Liver (tissue), 9 donors: ENCODE results near the gene COPS4. TPM values are rescaled to one million over a fixed set of nuclear protein-coding genes. Genes with fewer than 3 reads are reported as not detected.
"Not testable (repeated sequence)": the region's sequence is repeated elsewhere in the genome, so short reads cannot be mapped to it uniquely, and the experiment has no call there.

Experiments
- DNase-seq: peaks from one replicate; pipeline ENCODE4 v3.0.0-alpha.2; 2017; ENCODE audit warnings: low spot score
- H3K27ac ChIP-seq, 2 donors: one replicate each; pipeline ENCODE4 v1.7.0; 2013; ENCODE audit warnings: inconsistent platforms in 2 of 2, low read length in 2 of 2, control low read depth in 1 of 2, low read depth in 1 of 2, mild to moderate bottlenecking in 1 of 2
- H3K27me3 ChIP-seq, 4 donors: one replicate each; pipeline versions ENCODE4 v1.6.1 to v1.7.0; 2013; ENCODE audit warnings: low read length in 3 of 4, inconsistent platforms in 1 of 4, mild to moderate bottlenecking in 1 of 4, moderate library complexity in 1 of 4; ENCODE audit not compliant: control insufficient read depth in 4 of 4, insufficient read depth in 4 of 4
- H3K36me3 ChIP-seq, 4 donors: one replicate each; pipeline versions ENCODE4 v1.6.1 to v1.7.0; 2013; ENCODE audit warnings: low read length in 3 of 4, mild to moderate bottlenecking in 3 of 4, low read depth in 1 of 4, moderate library complexity in 1 of 4; ENCODE audit not compliant: control insufficient read depth in 4 of 4, insufficient read depth in 3 of 4
- H3K4me1 ChIP-seq, 4 donors: one replicate each; pipeline versions ENCODE4 v1.6.1 to v1.7.0; 2013; ENCODE audit warnings: low read length in 3 of 4, mild to moderate bottlenecking in 3 of 4, moderate library complexity in 1 of 4; ENCODE audit not compliant: control insufficient read depth in 4 of 4, insufficient read depth in 4 of 4
- H3K4me3 ChIP-seq, 3 donors: one replicate each; pipeline versions ENCODE4 v1.6.1 to v1.7.0; 2013; ENCODE audit warnings: low read length in 3 of 3, control low read depth in 1 of 3, low read depth in 1 of 3, mild to moderate bottlenecking in 1 of 3
- H3K9ac ChIP-seq, 2 donors: one replicate each; pipeline ENCODE4 v1.7.0; 2013; ENCODE audit warnings: low read length in 2 of 2, mild to moderate bottlenecking in 2 of 2, moderate library complexity in 2 of 2, control low read depth in 1 of 2, low read depth in 1 of 2
- H3K9me3 ChIP-seq, 4 donors: one replicate each; pipeline versions ENCODE4 v1.6.1 to v1.7.0; 2013; ENCODE audit warnings: low read length in 3 of 4; ENCODE audit not compliant: control insufficient read depth in 4 of 4
- EGR1 ChIP-seq, 2 donors: IDR thresholded peaks; 2 replicates each; pipeline ENCODE4 v1.6.1; 2016 to 2018; ENCODE audit warnings: antibody characterized with exemption in 2 of 2, low read depth in 2 of 2
- FOXA1 ChIP-seq: IDR thresholded peaks from 2 replicates; pipeline ENCODE4 v1.6.1; 2016; ENCODE audit warnings: antibody characterized with exemption
- FOXA2 ChIP-seq: IDR thresholded peaks from 2 replicates; pipeline ENCODE4 v1.6.1; 2016; ENCODE audit warnings: antibody characterized with exemption
- GABPA ChIP-seq, 2 donors: IDR thresholded peaks in 1 of 2; conservative IDR thresholded peaks in 1 of 2; 2 replicates each; pipeline ENCODE4 v1.6.1; 2016; ENCODE audit warnings: antibody characterized with exemption in 2 of 2, mild to moderate bottlenecking in 1 of 2, moderate library complexity in 1 of 2
- HNF4A ChIP-seq, 2 donors: conservative IDR thresholded peaks; 2 replicates each; pipeline ENCODE4 v1.6.1; 2016; ENCODE audit warnings: antibody characterized with exemption in 2 of 2, mild to moderate bottlenecking in 2 of 2
- JUND ChIP-seq, 2 donors: IDR thresholded peaks; 2 replicates each; pipeline ENCODE4 v1.6.1; 2016; ENCODE audit warnings: antibody characterized with exemption in 2 of 2
- NR2F2 ChIP-seq: IDR thresholded peaks from 2 replicates; pipeline ENCODE4 v1.6.1; 2016; ENCODE audit warnings: antibody characterized with exemption
- RAD21 ChIP-seq, 2 donors: IDR thresholded peaks; 2 replicates each; pipeline ENCODE4 v1.6.1; 2016; ENCODE audit warnings: antibody characterized with exemption in 2 of 2, mild to moderate bottlenecking in 2 of 2
- RXRA ChIP-seq, 2 donors: IDR thresholded peaks; 2 replicates each; pipeline ENCODE4 v1.6.1; 2017 to 2018; ENCODE audit warnings: antibody characterized with exemption in 2 of 2, mild to moderate bottlenecking in 1 of 2
- TAF1 ChIP-seq: conservative IDR thresholded peaks from 2 replicates; pipeline ENCODE4 v1.6.1; 2016; ENCODE audit warnings: antibody characterized with exemption, mild to moderate bottlenecking
- YY1 ChIP-seq: IDR thresholded peaks from 2 replicates; pipeline ENCODE4 v1.6.1; 2016; ENCODE audit warnings: antibody characterized with exemption, mild to moderate bottlenecking
- WGBS: extraction: QIAGEN DNeasy Blood & Tissue Kit; methylation state at CpG from one replicate; pipeline ENCODE4 v1.1.7; 2013; 5-methylcytosine and 5-hydroxymethylcytosine counted together
- polyA plus RNA-seq, 2 donors: library from polyadenylated mRNA; stranded (reverse) in 1 of 2; unstranded in 1 of 2; fragments of 200-250 nt in 1 of 2; fragments of >200 nt in 1 of 2; fragmentation: Nextera tagmentation in 1 of 2; extraction: Ambion mirVana in 1 of 2; gene quantifications; one replicate each; pipeline versions ENCODE4 v1.2.1 to v1.2.3, GENCODE V29; 2013 to 2015
- total RNA-seq, 2 donors: library from RNA; depleted of rRNA; stranded (reverse); fragments of >200 nt; gene quantifications; one replicate each; pipeline ENCODE4 v1.2.3, GENCODE V29; 2014
- TF ChIP-seq, protein P1 (sequence below): IDR thresholded peaks from 2 replicates; pipeline ENCODE4 v1.6.1; 2016; ENCODE audit warnings: antibody characterized with exemption
- TF ChIP-seq, protein P2 (sequence below): fragments of 150-350 bp; IDR thresholded peaks from 2 replicates; pipeline ENCODE4 v1.5.1; 2017; ENCODE audit warnings: improper control_type of control experiment, low read depth, low read length; ENCODE audit not compliant: missing input control
- TF ChIP-seq, protein P3 (sequence below): IDR thresholded peaks from 2 replicates; pipeline ENCODE4 v1.6.1; 2016; ENCODE audit warnings: antibody characterized with exemption
- TF ChIP-seq, protein P4 (sequence below): IDR thresholded peaks from 2 replicates; pipeline ENCODE4 v1.6.1; 2016; ENCODE audit warnings: antibody characterized with exemption
- donor health status: healthy.
- donor health status: healthy.
- donor health status: healthy.
- donor health status: healthy.
- donor health status: healthy.

COPS4 gene
- total and polyA plus RNA-seq, 4 donors, result 15.3 to 46.3 (median 17.4) TPM

DNA sequence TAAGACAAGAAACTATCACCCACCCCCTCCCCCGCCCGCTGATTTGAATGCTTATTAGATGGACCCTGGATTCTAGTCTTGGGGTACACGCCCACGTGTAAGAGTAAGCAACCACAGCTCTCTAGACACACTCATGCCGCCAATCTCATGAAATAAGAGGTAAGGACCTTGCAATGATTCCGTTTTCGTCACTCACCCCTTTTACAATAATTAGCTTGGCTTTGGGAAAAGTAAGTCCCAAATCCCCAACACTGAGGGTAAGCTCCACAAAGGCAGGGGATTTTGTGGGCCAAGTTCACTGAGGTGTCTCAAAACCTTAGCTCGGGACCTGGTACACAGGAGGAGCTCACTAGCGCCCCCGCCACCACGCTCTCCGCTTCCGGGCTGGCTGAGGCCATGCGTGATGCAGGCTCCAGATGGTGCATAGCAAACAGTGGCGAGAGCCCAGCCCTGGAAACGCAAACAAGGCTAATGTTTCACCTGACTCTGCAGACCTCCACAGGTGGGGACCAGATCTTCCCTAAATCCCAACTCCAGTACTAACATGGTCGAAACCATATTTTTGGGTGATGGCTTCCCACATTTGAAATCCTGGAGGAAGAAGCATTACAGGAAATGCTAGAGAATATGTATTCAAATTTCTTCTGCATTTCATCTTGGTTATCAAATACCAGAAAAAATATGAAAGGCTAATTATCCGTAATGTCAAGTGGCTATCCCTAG, 75.4 kb downstream of the COPS4 start:
- H3K4me3 ChIP-seq, result peak overlapping the region; percentile 58 to 59 (median 59)
- peaks cover 0 to 9% (median 5%) of the 10 kb centered on the region in 4 donors for H3K4me1 ChIP-seq
- WGBS, result 4% methylated on average over 18 of the region's 18 CpGs
- TF ChIP-seq EGR1 (IDR thresholded peaks at IDR 0.05; ENCODE audit: low read depth in 2 of 2) (no peak), HNF4A (conservative IDR thresholded peaks at IDR 0.05) (no peak), JUND (IDR thresholded peaks at IDR 0.05) (no peak), RAD21 (IDR thresholded peaks at IDR 0.05) (peak; percentile 42 to 63), FOXA1 (no peak), GABPA (IDR thresholded peaks at IDR 0.05 in 1 of 2, conservative IDR thresholded peaks at IDR 0.05 in 1 of 2) (peak in 1 of 2 donors; percentile 27), RXRA (IDR thresholded peaks at IDR 0.05) (peak; percentile 20 to 35), YY1 (peak; percentile 52)
- TF ChIP-seq, protein P1, sequence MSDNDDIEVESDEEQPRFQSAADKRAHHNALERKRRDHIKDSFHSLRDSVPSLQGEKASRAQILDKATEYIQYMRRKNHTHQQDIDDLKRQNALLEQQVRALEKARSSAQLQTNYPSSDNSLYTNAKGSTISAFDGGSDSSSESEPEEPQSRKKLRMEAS, result peak; percentile 47
- TF ChIP-seq, protein P2, sequence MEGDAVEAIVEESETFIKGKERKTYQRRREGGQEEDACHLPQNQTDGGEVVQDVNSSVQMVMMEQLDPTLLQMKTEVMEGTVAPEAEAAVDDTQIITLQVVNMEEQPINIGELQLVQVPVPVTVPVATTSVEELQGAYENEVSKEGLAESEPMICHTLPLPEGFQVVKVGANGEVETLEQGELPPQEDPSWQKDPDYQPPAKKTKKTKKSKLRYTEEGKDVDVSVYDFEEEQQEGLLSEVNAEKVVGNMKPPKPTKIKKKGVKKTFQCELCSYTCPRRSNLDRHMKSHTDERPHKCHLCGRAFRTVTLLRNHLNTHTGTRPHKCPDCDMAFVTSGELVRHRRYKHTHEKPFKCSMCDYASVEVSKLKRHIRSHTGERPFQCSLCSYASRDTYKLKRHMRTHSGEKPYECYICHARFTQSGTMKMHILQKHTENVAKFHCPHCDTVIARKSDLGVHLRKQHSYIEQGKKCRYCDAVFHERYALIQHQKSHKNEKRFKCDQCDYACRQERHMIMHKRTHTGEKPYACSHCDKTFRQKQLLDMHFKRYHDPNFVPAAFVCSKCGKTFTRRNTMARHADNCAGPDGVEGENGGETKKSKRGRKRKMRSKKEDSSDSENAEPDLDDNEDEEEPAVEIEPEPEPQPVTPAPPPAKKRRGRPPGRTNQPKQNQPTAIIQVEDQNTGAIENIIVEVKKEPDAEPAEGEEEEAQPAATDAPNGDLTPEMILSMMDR, result peak; percentile 35
- H3K9me3 ChIP-seq, result no peaks in the 10 kb centered on the region
- peak; percentile 80 for DNase-seq
- peak overlapping the region; percentile 53 to 82 for H3K9ac ChIP-seq
- no peaks in the 10 kb centered on the region for H3K27me3 ChIP-seq
- H3K27ac ChIP-seq, result peak overlapping the region; percentile 45 to 74
- H3K36me3 ChIP-seq, result peaks cover 0 to 1% (median 0%) of the 10 kb centered on the region in 4 donors

DNA sequence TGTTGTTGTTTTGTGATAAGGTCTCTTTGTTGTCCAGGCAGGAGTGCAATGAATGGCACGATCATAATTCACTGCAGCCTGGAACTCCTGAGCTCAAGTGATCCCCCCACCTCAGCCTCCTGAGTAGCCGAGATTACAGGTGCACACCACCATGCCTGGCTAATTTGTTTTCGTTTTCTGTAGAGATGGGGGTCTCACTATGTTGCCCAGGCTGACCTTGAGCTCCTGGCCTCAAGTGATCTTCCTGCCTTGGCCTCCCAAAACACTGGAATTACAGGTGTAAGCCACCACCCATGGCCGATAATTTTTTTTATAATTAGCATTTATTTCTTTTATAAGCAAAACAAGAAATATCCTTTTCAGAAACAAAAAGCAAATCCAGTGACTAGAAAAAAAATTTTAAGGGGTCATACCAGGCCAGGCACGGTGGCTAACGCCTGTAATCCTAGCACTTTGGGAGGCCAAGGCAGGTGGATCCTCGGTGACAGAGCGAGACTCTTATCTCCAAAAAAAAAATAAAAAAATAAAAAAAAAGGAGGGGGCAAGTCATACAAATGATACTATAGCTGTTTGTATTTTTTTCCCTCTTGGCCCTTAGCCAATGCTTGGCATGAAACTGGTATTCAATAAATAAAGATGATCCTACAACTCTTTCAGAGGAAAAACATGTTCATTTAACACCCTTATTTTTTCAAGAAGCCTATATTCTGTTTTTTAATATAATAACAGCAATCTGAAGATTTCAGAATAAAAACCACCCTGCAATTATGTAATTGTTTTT, 76.2 kb downstream of the COPS4 start:
- no peak overlapping the region for H3K4me3 ChIP-seq
- 72% methylated on average over 8 of the region's 8 CpGs for WGBS
- TF ChIP-seq, protein P3, sequence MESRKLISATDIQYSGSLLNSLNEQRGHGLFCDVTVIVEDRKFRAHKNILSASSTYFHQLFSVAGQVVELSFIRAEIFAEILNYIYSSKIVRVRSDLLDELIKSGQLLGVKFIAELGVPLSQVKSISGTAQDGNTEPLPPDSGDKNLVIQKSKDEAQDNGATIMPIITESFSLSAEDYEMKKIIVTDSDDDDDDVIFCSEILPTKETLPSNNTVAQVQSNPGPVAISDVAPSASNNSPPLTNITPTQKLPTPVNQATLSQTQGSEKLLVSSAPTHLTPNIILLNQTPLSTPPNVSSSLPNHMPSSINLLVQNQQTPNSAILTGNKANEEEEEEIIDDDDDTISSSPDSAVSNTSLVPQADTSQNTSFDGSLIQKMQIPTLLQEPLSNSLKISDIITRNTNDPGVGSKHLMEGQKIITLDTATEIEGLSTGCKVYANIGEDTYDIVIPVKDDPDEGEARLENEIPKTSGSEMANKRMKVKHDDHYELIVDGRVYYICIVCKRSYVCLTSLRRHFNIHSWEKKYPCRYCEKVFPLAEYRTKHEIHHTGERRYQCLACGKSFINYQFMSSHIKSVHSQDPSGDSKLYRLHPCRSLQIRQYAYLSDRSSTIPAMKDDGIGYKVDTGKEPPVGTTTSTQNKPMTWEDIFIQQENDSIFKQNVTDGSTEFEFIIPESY, result no peak
- TF ChIP-seq, protein P1, result no peak
- no peak for TF ChIP-seq NR2F2
- TF ChIP-seq, protein P4, sequence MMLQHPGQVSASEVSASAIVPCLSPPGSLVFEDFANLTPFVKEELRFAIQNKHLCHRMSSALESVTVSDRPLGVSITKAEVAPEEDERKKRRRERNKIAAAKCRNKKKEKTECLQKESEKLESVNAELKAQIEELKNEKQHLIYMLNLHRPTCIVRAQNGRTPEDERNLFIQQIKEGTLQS, result no peak
- no peak for TF ChIP-seq EGR1 (IDR thresholded peaks at IDR 0.05; ENCODE audit: low read depth in 2 of 2)
- no peak for TF ChIP-seq FOXA1
- no peak for TF ChIP-seq TAF1
- TF ChIP-seq, protein P2, result no peak
- TF ChIP-seq FOXA2, result no peak
- no peak for TF ChIP-seq RAD21 (IDR thresholded peaks at IDR 0.05)
- TF ChIP-seq GABPA (IDR thresholded peaks at IDR 0.05 in 1 of 2, conservative IDR thresholded peaks at IDR 0.05 in 1 of 2), result no peak

DNA sequence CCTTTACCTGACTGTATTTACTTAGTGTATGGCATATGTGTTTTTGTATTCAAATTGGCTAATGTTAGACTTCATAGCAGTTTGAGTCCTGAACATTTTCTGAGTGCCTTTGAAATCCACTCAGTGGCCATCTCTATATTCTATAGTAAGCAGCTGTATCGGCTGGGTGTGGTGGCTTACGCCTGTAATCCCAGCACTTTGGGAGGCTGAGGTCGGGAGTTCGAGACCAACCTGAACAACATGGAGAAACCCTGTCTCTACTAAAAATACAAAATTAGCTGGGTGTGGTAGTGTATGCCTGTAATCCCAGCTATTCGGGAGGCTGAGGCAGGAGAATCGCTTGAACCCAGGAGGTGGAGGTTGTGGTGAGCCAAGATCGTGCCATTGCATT, 76.8 kb downstream of the COPS4 start:
- H3K4me3 ChIP-seq, H3K27me3 ChIP-seq, H3K27ac ChIP-seq, H3K9me3 ChIP-seq, H3K36me3 ChIP-seq, DNase-seq, H3K4me1 ChIP-seq: not testable (repeated sequence)
- WGBS, result 76% methylated on average over 7 of the region's 7 CpGs
- peak overlapping the region in 1 of 2 donors; percentile 33 for H3K9ac ChIP-seq

More for the DNA sequence above, 76.2 kb downstream of the COPS4 start:
- H3K9me3 ChIP-seq, result no peaks in the 10 kb centered on the region
- peaks cover 0 to 1% (median 0%) of the 10 kb centered on the region in 4 donors for H3K36me3 ChIP-seq
- H3K27me3 ChIP-seq, result no peaks in the 10 kb centered on the region
- peaks cover 0 to 9% (median 5%) of the 10 kb centered on the region in 4 donors for H3K4me1 ChIP-seq
- peak overlapping the region in 1 of 2 donors; percentile 28 for H3K27ac ChIP-seq
- DNase-seq, result no peak
- H3K9ac ChIP-seq, result peak overlapping the region in 1 of 2 donors; percentile 33
